Measurements from ENCODE around the gene SLC12A7.
"Not testable (repeated sequence)": the region's sequence is repeated elsewhere in the genome, so short reads cannot be mapped to it uniquely, and the experiment has no call there.

Gene SLC12A7

GRCh38 chr5:1108865-1109174, 3.0 kb downstream of the SLC12A7 start:
- no peak for DNase-seq

GRCh38 chr5:1108023-1108864, 3.6 kb downstream of the SLC12A7 start:
- no peak for DNase-seq

GRCh38 chr5:1107167-1108022, 4.5 kb downstream of the SLC12A7 start:
- DNase-seq, result no peak

GRCh38 chr5:1106385-1107166, 5.3 kb downstream of the SLC12A7 start:
- DNase-seq, result no peak

- DNase-seq, result no peak
Observed at GRCh38 chr5:1105350-1106265, 6.3 kb downstream of the SLC12A7 start.

GRCh38 chr5:1104327-1105006, 7.4 kb downstream of the SLC12A7 start:
- no peak for DNase-seq

GRCh38 chr5:1103505-1104326, 8.1 kb downstream of the SLC12A7 start:
- peak; percentile 71 for DNase-seq

GRCh38 chr5:1103093-1103492, 8.8 kb downstream of the SLC12A7 start:
- no peak for DNase-seq

GRCh38 chr5:1101961-1102713, 9.7 kb downstream of the SLC12A7 start:
- no peak for DNase-seq

- DNase-seq, result no peak
Observed at GRCh38 chr5:1100664-1101574, 10.9 kb downstream of the SLC12A7 start.

GRCh38 chr5:1099926-1100663, 11.8 kb downstream of the SLC12A7 start:
- no peak for DNase-seq

GRCh38 chr5:1098986-1099597, 12.8 kb downstream of the SLC12A7 start:
- DNase-seq, result no peak

- not testable (repeated sequence) for DNase-seq
Observed at GRCh38 chr5:1097988-1098385, 13.9 kb downstream of the SLC12A7 start.

- no peak for DNase-seq
Observed at GRCh38 chr5:1097381-1097987, 14.4 kb downstream of the SLC12A7 start.

GRCh38 chr5:1096838-1097237, 15.0 kb downstream of the SLC12A7 start:
- no peak for DNase-seq

GRCh38 chr5:1095990-1096363, 15.9 kb downstream of the SLC12A7 start:
- no peak for DNase-seq

GRCh38 chr5:1095302-1095989, 16.4 kb downstream of the SLC12A7 start:
- DNase-seq, result no peak
